ENCODE measurements around the gene SEC22A. TPM values are rescaled to one million over a fixed set of nuclear protein-coding genes. Genes with fewer than 3 reads are reported as not detected.

Gene SEC22A
- total and polyA plus RNA-seq, 2 of the 13 experiments (the other 11 are each of a cell fraction or from before 2014, with no cell fraction given), result 14.1 to 17.3 TPM

- no peak overlapping the region for H3K9ac ChIP-seq (ENCODE audit: insufficient read depth, low read depth, low read length)
- no peaks in the 10 kb centered on the region for H4K20me1 ChIP-seq (ENCODE audit: insufficient read depth, low read length)
- in situ Hi-C loops (cut with HindIII; ENCODE audit: extremely low pct_ligation_motif_present, low pct_unique_long_range_greater_than_20kb), result no loop called here
- H3K9me3 ChIP-seq (ENCODE audit: low read length), result no peaks in the 10 kb centered on the region
- H3K36me3 ChIP-seq (replicated peaks in 1 of 2; ENCODE audit: control insufficient read depth in 1 of 2, insufficient read depth in 2 of 2, low read length in 2 of 2), result 0 out of 5 replicates have a peak, but pooled peaks cover 0 to 2% of the 10 kb centered on the region in 2 experiments
- ATAC-seq, result no peak
- no peak overlapping the region for H2AFZ ChIP-seq (ENCODE audit: low read length)
- no peak overlapping the region for H3K27ac ChIP-seq (ENCODE audit: extremely low read length, insufficient read depth, low read length)
- no peaks in the 10 kb centered on the region for H3K79me2 ChIP-seq (ENCODE audit: insufficient read depth, low read length)
- ChIA-PET POLR2A (no interaction called here), CTCF (ENCODE audit: low intra/inter-chr PET ratio, low total read pairs) (no interaction called here)
- FAIRE-seq, result no peak
- H3K27me3 ChIP-seq (ENCODE audit: control insufficient read depth in 1 of 2, insufficient read depth in 2 of 2, low read length in 2 of 2), result no peaks in the 10 kb centered on the region; a peak in 1 of 5 replicates
- no peak overlapping the region for H3K4me2 ChIP-seq (ENCODE audit: low read depth, low read length)
- BruUV-seq (replicated peaks), result no TSS peak
- no peak for TF ChIP-seq ZFY (CRISPR knock-in tag; IDR thresholded peaks at IDR 0.05)
- no peak for DNase-seq (ENCODE audit: low spot score)
- no peaks in the 10 kb centered on the region for H3K4me1 ChIP-seq (ENCODE audit: insufficient read depth, low read length)
- H3K4me3 ChIP-seq (replicated peaks in 1 of 3; ENCODE audit: insufficient read depth in 1 of 3, low read depth in 2 of 3, low read length in 3 of 3), result no peak overlapping the region
- intact Hi-C loops (cut with micrococcal nuclease; ENCODE audit: unreplicated experiment), result no loop called here
- WGBS (ENCODE audit: low lambda C conversion rate), result 90% methylated on average over 3 of the region's 3 CpGs
These were observed 59.9 kb downstream of the SEC22A start for GRCh38 chr3:123261666-123262065.

- in situ Hi-C loops (cut with HindIII; ENCODE audit: extremely low pct_ligation_motif_present, low pct_unique_long_range_greater_than_20kb), result no loop called here
- FAIRE-seq, result no peak
- no TSS peak for BruUV-seq (replicated peaks)
- TF ChIP-seq SIN3A (IDR thresholded peaks at IDR 0.05; ENCODE audit: borderline replicate concordance, low read depth, low read length) (no peak), ZNF329 (CRISPR knock-in tag; IDR thresholded peaks at IDR 0.05; ENCODE audit: low read depth) (no peak), ZNF331 (CRISPR knock-in tag; IDR thresholded peaks at IDR 0.05) (no peak), USF2 (IDR thresholded peaks at IDR 0.05; ENCODE audit: low read depth, low read length) (no peak), USF2 (CRISPR knock-in tag; IDR thresholded peaks at IDR 0.05; ENCODE audit: borderline replicate concordance) (no peak), ZHX2 (IDR thresholded peaks at IDR 0.05; ENCODE audit: low read depth) (no peak), ZHX2 (CRISPR knock-in tag; IDR thresholded peaks at IDR 0.05; ENCODE audit: borderline replicate concordance) (no peak), CBX1 (IDR thresholded peaks at IDR 0.05; ENCODE audit: low read depth) (no peak), ZFYVE20 (CRISPR knock-in tag; IDR thresholded peaks at IDR 0.05; ENCODE audit: borderline replicate concordance, low read depth) (no peak), ZNF580 (CRISPR knock-in tag; IDR thresholded peaks at IDR 0.05; ENCODE audit: borderline replicate concordance, low read depth) (no peak)
These were observed 60.5 kb downstream of the SEC22A start for GRCh38 chr3:123262226-123262625.

More at GRCh38 chr3:123262226-123262625, 60.5 kb downstream of the SEC22A start:
- Histone ChIP-seq H3K27ac (ENCODE audit: extremely low read length, insufficient read depth, low read length) (no peak overlapping the region), H3K79me2 (ENCODE audit: insufficient read depth, low read length) (no peaks in the 10 kb centered on the region), H3K9me3 (ENCODE audit: low read length) (no peaks in the 10 kb centered on the region), H4K20me1 (ENCODE audit: insufficient read depth, low read length) (no peaks in the 10 kb centered on the region), H2AFZ (ENCODE audit: low read length) (no peak overlapping the region), H3K4me2 (ENCODE audit: low read depth, low read length) (no peak overlapping the region), H3K4me3 (replicated peaks in 1 of 3; ENCODE audit: insufficient read depth in 1 of 3, low read depth in 2 of 3, low read length in 3 of 3) (no peak overlapping the region), H3K4me1 (ENCODE audit: insufficient read depth, low read length) (no peaks in the 10 kb centered on the region), H3K36me3 (replicated peaks in 1 of 2; ENCODE audit: control insufficient read depth in 1 of 2, insufficient read depth in 2 of 2, low read length in 2 of 2) (0 out of 5 replicates have a peak, but pooled peaks cover 0 to 2% of the 10 kb centered on the region in 2 experiments), H3K9ac (ENCODE audit: insufficient read depth, low read depth, low read length) (no peak overlapping the region), H3K27me3 (ENCODE audit: control insufficient read depth in 1 of 2, insufficient read depth in 2 of 2, low read length in 2 of 2) (no peaks in the 10 kb centered on the region; a peak in 1 of 5 replicates)
- ATAC-seq (no peak), DNase-seq (ENCODE audit: low spot score) (no peak)
- 96% methylated on average over 2 of the region's 2 CpGs for WGBS (ENCODE audit: low lambda C conversion rate)
- intact Hi-C loops (cut with micrococcal nuclease; ENCODE audit: unreplicated experiment), result no loop called here
- POLR2A ChIA-PET, result no interaction called here
- CTCF ChIA-PET (ENCODE audit: low intra/inter-chr PET ratio, low total read pairs), result no interaction called here
